MM.1S (cell line): Measurements from ENCODE around the gene LRRC4C.

Experiments
- EZH2 ChIP-seq: fragments of 300-600 bp; sonication (generic); optimal IDR thresholded peaks from 2 replicates; pipeline ENCODE3; 2017; ENCODE audit warnings: low read depth, mild to moderate bottlenecking, antibody characterized with exemption, low read length, mixed read lengths
- EZH2phosphoT487 ChIP-seq: fragments of 300-600 bp; sonication (generic); IDR thresholded peaks from 2 replicates; pipeline ENCODE4 v1.6.1; 2018; ENCODE audit warnings: antibody characterized with exemption, low read length
- TF ChIP-seq, protein P1 (sequence below): fragments of 300-600 bp; sonication (generic); IDR thresholded peaks from 2 replicates; pipeline ENCODE4 v1.5.1; 2016; ENCODE audit warnings: antibody characterized with exemption, low read length, mixed read lengths

DNA sequence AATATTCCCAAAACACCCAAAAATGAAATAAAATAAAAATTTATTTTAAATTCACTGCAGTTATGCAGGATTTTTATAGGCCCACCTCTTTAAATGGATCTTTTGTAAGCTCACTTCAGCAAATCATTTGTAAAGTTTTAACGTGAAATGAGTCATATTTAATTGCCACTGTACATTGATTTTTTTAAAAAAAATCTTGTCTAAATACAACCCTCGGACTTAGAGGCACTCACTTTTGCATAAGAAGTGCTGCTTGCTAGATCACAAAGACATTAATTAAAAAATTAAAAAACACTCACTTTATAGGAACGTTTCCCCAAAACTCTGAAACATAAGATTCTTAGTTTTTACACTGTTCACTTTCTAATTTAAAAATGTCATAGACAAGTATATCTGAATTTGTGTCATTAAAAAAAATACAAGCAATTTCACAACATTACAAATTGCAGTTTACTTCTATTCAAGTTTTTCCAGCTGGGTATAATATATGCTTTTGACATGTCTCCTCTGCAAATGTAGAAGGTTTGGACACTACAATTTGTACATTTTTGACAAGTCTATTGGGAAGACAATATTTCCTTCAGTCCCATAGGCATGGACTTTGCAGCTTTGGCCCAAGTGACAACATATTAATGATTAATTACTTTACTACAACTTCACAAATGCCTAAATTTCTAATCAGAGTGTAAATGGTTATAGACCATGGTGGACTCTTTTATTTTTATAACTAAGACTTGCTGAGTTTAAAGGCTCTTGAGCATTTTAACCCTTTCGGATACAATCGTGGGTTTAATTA lies 1088.4 kb downstream of the LRRC4C start:
- TF ChIP-seq, protein P1, sequence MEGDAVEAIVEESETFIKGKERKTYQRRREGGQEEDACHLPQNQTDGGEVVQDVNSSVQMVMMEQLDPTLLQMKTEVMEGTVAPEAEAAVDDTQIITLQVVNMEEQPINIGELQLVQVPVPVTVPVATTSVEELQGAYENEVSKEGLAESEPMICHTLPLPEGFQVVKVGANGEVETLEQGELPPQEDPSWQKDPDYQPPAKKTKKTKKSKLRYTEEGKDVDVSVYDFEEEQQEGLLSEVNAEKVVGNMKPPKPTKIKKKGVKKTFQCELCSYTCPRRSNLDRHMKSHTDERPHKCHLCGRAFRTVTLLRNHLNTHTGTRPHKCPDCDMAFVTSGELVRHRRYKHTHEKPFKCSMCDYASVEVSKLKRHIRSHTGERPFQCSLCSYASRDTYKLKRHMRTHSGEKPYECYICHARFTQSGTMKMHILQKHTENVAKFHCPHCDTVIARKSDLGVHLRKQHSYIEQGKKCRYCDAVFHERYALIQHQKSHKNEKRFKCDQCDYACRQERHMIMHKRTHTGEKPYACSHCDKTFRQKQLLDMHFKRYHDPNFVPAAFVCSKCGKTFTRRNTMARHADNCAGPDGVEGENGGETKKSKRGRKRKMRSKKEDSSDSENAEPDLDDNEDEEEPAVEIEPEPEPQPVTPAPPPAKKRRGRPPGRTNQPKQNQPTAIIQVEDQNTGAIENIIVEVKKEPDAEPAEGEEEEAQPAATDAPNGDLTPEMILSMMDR = no peak
- TF ChIP-seq EZH2 = no peak
- no peak for TF ChIP-seq EZH2phosphoT487
